PC-9 (cell line): ENCODE measurements around the gene ELMO1.

Experiments used
- EZH2 ChIP-seq: fragments of 200-600 bp; sonication (generic); IDR thresholded peaks from 2 replicates; pipeline ENCODE4 v1.8.0; 2017; ENCODE audit warnings: antibody characterized with exemption, low read depth
- TF ChIP-seq, protein P1 (sequence below): fragments of 200-600 bp; sonication (generic); conservative IDR thresholded peaks from 2 replicates; pipeline ENCODE4 v1.6.1; 2017; ENCODE audit warnings: mixed run types, antibody characterized with exemption, mild to moderate bottlenecking, moderate library complexity

DNA sequence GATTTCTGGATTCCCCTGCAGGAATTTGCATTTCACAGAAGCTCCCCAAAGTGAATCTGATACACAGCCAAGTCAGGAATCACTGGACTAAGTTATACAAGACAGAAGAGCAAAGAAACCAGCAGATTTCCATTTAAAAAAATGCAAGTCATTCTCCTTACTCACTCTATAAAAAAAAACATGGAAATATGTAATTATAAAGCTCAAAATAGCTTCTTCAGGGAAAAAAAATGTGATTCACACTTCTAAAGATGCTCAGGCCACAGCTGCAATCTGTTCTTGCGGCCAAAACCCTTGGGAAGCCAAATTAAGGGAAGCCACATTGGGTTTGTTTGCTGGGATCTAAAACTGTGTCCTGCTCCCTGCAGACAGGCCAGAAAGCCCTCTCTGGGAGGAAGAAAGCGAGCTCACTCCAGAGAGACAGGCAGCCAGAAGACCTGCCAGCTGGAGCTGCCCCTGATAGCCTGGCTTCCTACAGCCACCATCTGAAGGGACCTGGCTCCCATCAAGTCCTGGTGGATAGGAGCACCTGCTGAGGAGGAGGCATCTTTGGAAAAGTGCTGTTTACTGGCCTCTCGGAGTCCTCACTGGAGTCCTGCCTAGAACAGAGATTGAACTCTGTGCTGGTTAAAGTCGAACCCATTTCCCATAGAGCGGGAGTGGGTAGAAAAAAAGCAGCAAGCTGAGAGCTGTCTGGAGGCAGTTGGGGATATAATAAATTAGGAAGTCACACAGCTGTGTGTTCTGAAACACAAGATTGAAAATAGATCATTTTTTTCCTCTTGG is 365.2 kb downstream of the ELMO1 start:
- no peak for TF ChIP-seq EZH2
- TF ChIP-seq, protein P1, sequence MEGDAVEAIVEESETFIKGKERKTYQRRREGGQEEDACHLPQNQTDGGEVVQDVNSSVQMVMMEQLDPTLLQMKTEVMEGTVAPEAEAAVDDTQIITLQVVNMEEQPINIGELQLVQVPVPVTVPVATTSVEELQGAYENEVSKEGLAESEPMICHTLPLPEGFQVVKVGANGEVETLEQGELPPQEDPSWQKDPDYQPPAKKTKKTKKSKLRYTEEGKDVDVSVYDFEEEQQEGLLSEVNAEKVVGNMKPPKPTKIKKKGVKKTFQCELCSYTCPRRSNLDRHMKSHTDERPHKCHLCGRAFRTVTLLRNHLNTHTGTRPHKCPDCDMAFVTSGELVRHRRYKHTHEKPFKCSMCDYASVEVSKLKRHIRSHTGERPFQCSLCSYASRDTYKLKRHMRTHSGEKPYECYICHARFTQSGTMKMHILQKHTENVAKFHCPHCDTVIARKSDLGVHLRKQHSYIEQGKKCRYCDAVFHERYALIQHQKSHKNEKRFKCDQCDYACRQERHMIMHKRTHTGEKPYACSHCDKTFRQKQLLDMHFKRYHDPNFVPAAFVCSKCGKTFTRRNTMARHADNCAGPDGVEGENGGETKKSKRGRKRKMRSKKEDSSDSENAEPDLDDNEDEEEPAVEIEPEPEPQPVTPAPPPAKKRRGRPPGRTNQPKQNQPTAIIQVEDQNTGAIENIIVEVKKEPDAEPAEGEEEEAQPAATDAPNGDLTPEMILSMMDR = no peak
